Panc1 (cell line): Measurements from ENCODE around the gene TDRD5.

Experiments
- CTCF ChIP-seq: fragments of 450-650 bp; IDR thresholded peaks from 2 replicates; pipeline ENCODE4 v1.5.1; 2017; ENCODE audit warnings: mild to moderate bottlenecking
- POLR2AphosphoS5 ChIP-seq: IDR thresholded peaks from 2 replicates; pipeline ENCODE4 v1.6.1; 2012; ENCODE audit warnings: mild to moderate bottlenecking, low read depth, low read length, moderate library complexity
- REST ChIP-seq, 2 experiments: IDR thresholded peaks; 2 replicates each; pipeline ENCODE4 v1.6.1; 2011 to 2012; ENCODE audit warnings: low read depth in 2 of 2, control low read depth in 1 of 2, low read length in 1 of 2, mild to moderate bottlenecking in 1 of 2, moderate library complexity in 1 of 2; ENCODE audit not compliant: insufficient read depth in 1 of 2
- SIN3A ChIP-seq: IDR thresholded peaks from 2 replicates; pipeline ENCODE4 v1.6.1; 2012; ENCODE audit warnings: low read depth, mild to moderate bottlenecking, low read length, moderate library complexity, borderline replicate concordance; ENCODE audit not compliant: insufficient read depth
- TCF7L2 ChIP-seq: IDR thresholded peaks from 2 replicates; pipeline ENCODE4 v1.6.1; 2011; ENCODE audit warnings: mild to moderate bottlenecking, low read depth, low read length, inconsistent platforms

GRCh38 chr1:179590671-179591070, 961 bp upstream of the TDRD5 start:
- no peak for TF ChIP-seq CTCF
- no peak for TF ChIP-seq REST (IDR thresholded peaks at IDR 0.05; ENCODE audit: insufficient read depth in 1 of 2, low read depth in 2 of 2, low read length in 1 of 2)
- no peak for TF ChIP-seq POLR2AphosphoS5
- TF ChIP-seq TCF7L2 = no peak
- no peak for TF ChIP-seq SIN3A
